ENCODE measurements around the gene DGKI.

- no peak for TF ChIP-seq CTCF (conservative IDR thresholded peaks at IDR 0.05)
- TF ChIP-seq EZH2 (IDR thresholded peaks at IDR 0.05; ENCODE audit: low read depth): no peak
Measured at GRCh38 chr7:137480401-137480800, 366.4 kb downstream of the DGKI start.
